ENCODE results near the gene PTCRA. TPM values are rescaled to one million over a fixed set of nuclear protein-coding genes. Genes with fewer than 3 reads are reported as not detected.
"Not testable (repeated sequence)": the region's sequence is repeated elsewhere in the genome, so short reads cannot be mapped to it uniquely, and the experiment has no call there.

Gene PTCRA, protein sequence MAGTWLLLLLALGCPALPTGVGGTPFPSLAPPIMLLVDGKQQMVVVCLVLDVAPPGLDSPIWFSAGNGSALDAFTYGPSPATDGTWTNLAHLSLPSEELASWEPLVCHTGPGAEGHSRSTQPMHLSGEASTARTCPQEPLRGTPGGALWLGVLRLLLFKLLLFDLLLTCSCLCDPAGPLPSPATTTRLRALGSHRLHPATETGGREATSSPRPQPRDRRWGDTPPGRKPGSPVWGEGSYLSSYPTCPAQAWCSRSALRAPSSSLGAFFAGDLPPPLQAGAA
- not detected for total RNA-seq

GRCh38 chr6:42915732-42916131, at the start of gene PTCRA:
Gene PTCRA, plus strand, starts transcription at chr6:42916053. Its CDS starts 17 bp downstream, at chr6:42916070.
- ATAC-seq: peak; percentile 44
- Mint-ChIP-seq H3K9me3 (ENCODE audit: insufficient read depth) (no peaks in the 10 kb centered on the region), H3K4me3 (no peak within 1 kb of the TSS), H3K4me1 (ENCODE audit: low read depth) (peaks cover 7% of the 10 kb centered on the region), H3K36me3 (ENCODE audit: low read depth) (no peaks in the 10 kb centered on the region), H3K27ac (no peak within 1 kb of the TSS), H3K27me3 (ENCODE audit: low read depth) (peaks cover 10% of the 10 kb centered on the region)
- CTCF ChIA-PET: interaction anchor here (1.3 kb wide), 1 partner anchor 14 kb away, joined by 3 read pairs; no protein-coding TSS in a partner anchor
- no peak for DNase-seq
- POLR2A ChIA-PET: no interaction called here

DNA sequence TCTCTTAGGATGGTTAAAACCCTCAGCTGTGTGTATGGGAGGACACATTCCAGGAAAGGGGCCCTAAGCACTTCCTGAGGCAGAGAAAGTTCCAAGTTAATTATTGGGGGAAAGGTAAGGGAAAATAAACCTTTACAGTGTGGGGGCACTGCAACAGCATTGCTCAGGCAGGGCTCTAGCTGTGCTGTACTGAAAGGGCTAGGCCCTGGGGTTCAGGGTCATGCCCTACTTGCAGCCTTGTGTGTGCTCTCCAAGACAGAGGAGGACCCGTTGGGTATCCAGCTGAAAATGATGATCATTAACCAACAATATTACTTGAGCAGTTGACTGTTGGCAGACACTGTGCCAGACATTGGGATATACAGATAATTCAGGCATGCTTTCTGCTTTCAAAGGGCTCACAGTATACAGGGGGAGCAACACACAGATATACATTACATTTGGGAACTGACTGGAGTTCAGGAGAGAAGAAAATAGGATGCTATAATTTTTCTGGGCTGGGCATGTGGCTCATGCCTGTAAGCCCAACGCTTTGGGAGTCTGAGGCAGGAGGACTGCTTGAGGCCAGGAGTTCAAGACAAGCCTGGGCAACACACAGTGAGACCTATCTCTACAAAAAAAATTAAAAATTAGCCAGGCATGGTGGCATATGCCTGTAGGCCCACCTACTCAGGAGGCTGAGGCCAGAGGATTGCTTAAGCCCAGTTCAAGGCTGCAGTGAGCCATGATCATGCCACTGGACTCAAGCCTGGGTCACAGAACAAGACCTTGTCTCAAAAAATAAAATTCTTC, 45.5 kb upstream of the PTCRA start:
- POLR2A ChIA-PET: no interaction called here
- DNase-seq (no peak), ATAC-seq (no peak)
- Mint-ChIP-seq H3K9me3 (ENCODE audit: insufficient read depth) (no peaks in the 10 kb centered on the region), H3K27me3 (ENCODE audit: low read depth) (no peaks in the 10 kb centered on the region), H3K4me1 (ENCODE audit: low read depth) (no peaks in the 10 kb centered on the region), H3K36me3 (ENCODE audit: low read depth) (peaks cover 14% of the 10 kb centered on the region), H3K27ac (peak overlapping the region; percentile 27), H3K4me3 (no peak overlapping the region)
- CTCF ChIA-PET: interaction anchor here (1.8 kb wide), 1 partner anchor 208 kb away, joined by 7 read pairs; no protein-coding TSS in a partner anchor

GRCh38 chr6:42871711-42872110, 44.1 kb upstream of the PTCRA start:
- ChIA-PET CTCF (no interaction called here), POLR2A (no interaction called here)
- H3K36me3 Mint-ChIP-seq (ENCODE audit: low read depth): peaks cover 10% of the 10 kb centered on the region
- no peak for ATAC-seq
- H3K9me3 Mint-ChIP-seq (ENCODE audit: insufficient read depth): no peaks in the 10 kb centered on the region
- no peaks in the 10 kb centered on the region for H3K4me1 Mint-ChIP-seq (ENCODE audit: low read depth)
- DNase-seq: no peak
- no peak overlapping the region for H3K4me3 Mint-ChIP-seq
- H3K27ac Mint-ChIP-seq: no peak overlapping the region
- H3K27me3 Mint-ChIP-seq (ENCODE audit: low read depth): no peaks in the 10 kb centered on the region

GRCh38 chr6:42873313-42873712, 42.5 kb upstream of the PTCRA start:
- no peaks in the 10 kb centered on the region for H3K9me3 Mint-ChIP-seq (ENCODE audit: insufficient read depth)
- H3K4me1 Mint-ChIP-seq (ENCODE audit: low read depth): peaks cover 2% of the 10 kb centered on the region
- H3K4me3 Mint-ChIP-seq: no peak overlapping the region
- no peak for DNase-seq
- H3K36me3 Mint-ChIP-seq (ENCODE audit: low read depth): no peaks in the 10 kb centered on the region
- ChIA-PET CTCF (interaction anchor here (1.0 to 1.3 kb wide), 2 partner anchors 27 to 212 kb away, joined by 3 read pairs; no protein-coding TSS in a partner anchor), POLR2A (no interaction called here)
- no peak for ATAC-seq
- no peak overlapping the region for H3K27ac Mint-ChIP-seq
- no peaks in the 10 kb centered on the region for H3K27me3 Mint-ChIP-seq (ENCODE audit: low read depth)

DNA sequence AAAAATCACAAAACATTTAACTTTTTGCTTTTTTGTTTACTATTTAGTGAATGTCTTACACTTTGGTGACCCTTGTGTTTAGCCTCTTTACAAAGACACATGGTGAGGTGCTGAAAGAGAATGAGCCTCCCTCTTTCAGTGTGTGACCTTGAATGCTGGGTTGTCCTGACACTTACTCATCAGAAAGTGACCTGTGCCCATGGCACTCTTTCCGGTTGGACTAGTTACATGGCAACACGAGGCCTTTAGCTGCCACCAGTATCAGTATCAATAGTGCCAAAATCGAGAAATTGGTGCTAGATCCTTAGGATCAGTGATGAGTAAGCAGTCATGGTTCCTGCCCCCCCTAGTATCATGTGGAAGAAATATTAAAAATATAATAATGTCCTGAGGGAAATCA, 38.2 kb upstream of the PTCRA start:
- Mint-ChIP-seq H3K4me1 (ENCODE audit: low read depth) (peaks cover 16% of the 10 kb centered on the region), H3K36me3 (ENCODE audit: low read depth) (peaks cover 8% of the 10 kb centered on the region), H3K9me3 (ENCODE audit: insufficient read depth) (no peaks in the 10 kb centered on the region), H3K27me3 (ENCODE audit: low read depth) (no peaks in the 10 kb centered on the region), H3K4me3 (peak overlapping the region; percentile 38), H3K27ac (peak overlapping the region; percentile 43)
- ATAC-seq: no peak
- CTCF ChIA-PET: interaction anchor here (0.6 to 6.5 kb wide), 15 partner anchors 14 to 529 kb away, joined by 3 to 69 read pairs (median 3); a partner anchor contains a TSS
- no peak for DNase-seq
- POLR2A ChIA-PET: interaction anchor here (0.8 to 2.3 kb wide), 2 partner anchors 95 to 151 kb away, joined by 3 to 14 read pairs; no protein-coding TSS in a partner anchor

DNA sequence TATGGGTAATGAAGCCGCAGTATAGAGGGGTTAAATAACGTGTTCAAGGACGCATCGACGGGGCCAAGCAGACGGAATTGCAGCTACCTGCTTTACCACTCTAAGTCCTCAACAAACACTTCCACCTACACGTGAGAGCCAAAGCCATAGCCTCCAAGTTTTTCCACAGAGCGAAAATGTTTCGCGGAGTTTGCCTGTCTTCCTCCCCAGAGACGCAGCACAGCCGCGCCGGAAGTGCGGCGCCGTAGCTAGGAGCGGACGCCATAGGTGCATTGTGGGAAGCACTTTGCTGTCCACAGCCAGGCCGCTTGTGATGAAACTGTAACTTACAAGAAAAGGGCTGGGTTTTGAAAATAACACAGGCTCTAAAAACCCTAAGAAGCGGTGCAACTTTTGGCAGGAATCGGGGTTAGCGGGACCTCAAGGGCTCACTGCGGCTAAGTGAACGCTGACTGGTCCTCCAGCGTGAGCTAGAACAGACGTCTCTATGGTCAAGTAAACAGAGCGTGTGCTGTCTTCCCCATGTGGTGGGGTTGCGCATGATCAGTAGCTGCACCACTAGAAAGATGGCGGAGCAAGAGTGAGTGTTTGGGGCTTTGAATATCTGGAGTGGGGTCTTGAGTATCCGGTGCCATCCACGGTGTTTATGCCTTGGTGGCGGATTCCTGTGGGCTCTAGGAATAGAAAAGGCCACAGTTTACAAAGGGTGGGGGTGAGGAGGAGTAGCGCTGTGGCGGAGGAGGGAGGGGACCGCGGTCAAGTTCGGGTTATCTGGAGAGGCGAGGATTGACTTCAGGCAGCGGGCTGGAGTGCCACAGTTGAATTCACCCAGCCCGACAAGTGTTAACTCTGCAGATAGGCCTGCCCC, 36.2 kb upstream of the PTCRA start, which contains the start of gene RPL7L1:
RPL7L1 (plus strand) TSS at position 245 of the 868 bp plus-strand sequence; CDS start at position 540, 295 bp downstream.
- DNase-seq (peak; percentile 90), ATAC-seq (peak; percentile 96)
- ChIA-PET POLR2A (interaction anchor here (0.8 to 3.8 kb wide), 16 partner anchors 11 to 427 kb away, joined by 3 to 48 read pairs (median 4); partner anchors contain the start of genes BICRAL, CNPY3, CUL7 and PEX6), CTCF (interaction anchor here (0.7 to 6.5 kb wide), 15 partner anchors 10 to 310 kb away, joined by 3 to 69 read pairs (median 4); partner anchors contain the start of gene TBCC)
- peaks cover 25% of the 10 kb centered on the region for H3K4me1 Mint-ChIP-seq (ENCODE audit: low read depth)
- H3K27me3 Mint-ChIP-seq (ENCODE audit: low read depth): no peaks in the 10 kb centered on the region
- no peaks in the 10 kb centered on the region for H3K9me3 Mint-ChIP-seq (ENCODE audit: insufficient read depth)
- peaks cover 27% of the 10 kb centered on the region for H3K36me3 Mint-ChIP-seq (ENCODE audit: low read depth)
- peak within 1 kb of the TSS; percentile 100 for H3K4me3 Mint-ChIP-seq
- peak within 1 kb of the TSS; percentile 100 for H3K27ac Mint-ChIP-seq

DNA sequence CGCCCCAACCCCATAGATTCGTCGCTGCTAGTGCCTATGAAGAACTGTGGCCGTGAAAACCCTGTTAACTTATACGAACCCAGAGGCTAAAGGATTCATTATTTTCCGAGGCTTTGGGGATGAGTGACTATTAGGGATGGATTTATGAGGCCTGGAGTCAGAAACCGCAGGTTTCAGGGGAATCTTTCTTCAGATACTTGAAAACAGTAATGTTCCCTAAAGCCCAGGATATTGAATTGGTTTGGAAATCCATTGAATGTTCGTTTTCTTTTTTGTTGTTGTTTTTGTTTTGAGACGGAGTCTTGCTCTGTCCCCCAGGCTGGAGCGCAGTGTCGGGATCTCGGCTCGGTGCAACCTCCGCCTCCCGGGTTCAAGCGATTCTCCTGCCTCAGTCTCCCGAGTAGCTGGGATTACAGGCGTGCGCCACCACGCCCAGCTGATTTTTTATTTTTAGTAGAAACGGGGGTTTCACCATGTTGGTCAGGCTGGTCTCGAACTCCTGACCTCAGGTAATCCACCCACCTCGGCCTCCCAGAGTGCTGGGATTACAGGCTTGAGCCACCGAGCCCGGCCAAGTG, 35.5 kb upstream of the PTCRA start:
- H3K27me3 Mint-ChIP-seq (ENCODE audit: low read depth); ATAC-seq; DNase-seq; H3K9me3 Mint-ChIP-seq (ENCODE audit: insufficient read depth): not testable (repeated sequence)
- peak overlapping the region; percentile 100 for H3K27ac Mint-ChIP-seq
- H3K4me3 Mint-ChIP-seq: peak overlapping the region; percentile 100
- CTCF ChIA-PET: interaction anchor here (0.7 to 6.5 kb wide), 12 partner anchors 9 to 310 kb away, joined by 3 to 69 read pairs (median 4); partner anchors contain the start of gene TBCC
- POLR2A ChIA-PET: interaction anchor here (0.8 to 3.8 kb wide), 11 partner anchors 10 to 427 kb away, joined by 3 to 48 read pairs (median 5); partner anchors contain the start of genes BICRAL, CNPY3, TBCC and UBR2
- peaks cover 32% of the 10 kb centered on the region for H3K36me3 Mint-ChIP-seq (ENCODE audit: low read depth)
- H3K4me1 Mint-ChIP-seq (ENCODE audit: low read depth): peaks cover 25% of the 10 kb centered on the region

GRCh38 chr6:42880871-42881270, 35.0 kb upstream of the PTCRA start:
- Mint-ChIP-seq H3K27ac (peak overlapping the region; percentile 100), H3K36me3 (ENCODE audit: low read depth) (peaks cover 36% of the 10 kb centered on the region), H3K4me1 (ENCODE audit: low read depth) (peaks cover 25% of the 10 kb centered on the region), H3K4me3 (peak overlapping the region; percentile 100)
- H3K9me3 Mint-ChIP-seq (ENCODE audit: insufficient read depth); H3K27me3 Mint-ChIP-seq (ENCODE audit: low read depth); ATAC-seq; DNase-seq: not testable (repeated sequence)
- ChIA-PET CTCF (interaction anchor here (0.7 to 6.5 kb wide), 5 partner anchors 11 to 219 kb away, joined by 3 to 69 read pairs (median 8); partner anchors contain the start of gene TBCC), POLR2A (interaction anchor here (2.2 to 3.8 kb wide), 3 partner anchors 10 to 134 kb away, joined by 20 to 48 read pairs (median 33); partner anchors contain the start of genes BICRAL and TBCC)

GRCh38 chr6:42885702-42886101, 30.2 kb upstream of the PTCRA start:
- Mint-ChIP-seq H3K27ac (no peak overlapping the region), H3K36me3 (ENCODE audit: low read depth) (peaks cover 61% of the 10 kb centered on the region), H3K9me3 (ENCODE audit: insufficient read depth) (no peaks in the 10 kb centered on the region), H3K27me3 (ENCODE audit: low read depth) (no peaks in the 10 kb centered on the region), H3K4me1 (ENCODE audit: low read depth) (peaks cover 29% of the 10 kb centered on the region), H3K4me3 (no peak overlapping the region)
- ChIA-PET POLR2A (interaction anchor here (0.9 kb wide), 1 partner anchor 139 kb away, joined by 4 read pairs; the partner anchor contains the start of gene TBCC), CTCF (interaction anchor here (1.0 kb wide), 1 partner anchor 15 kb away, joined by 3 read pairs; no protein-coding TSS in a partner anchor)
- DNase-seq: no peak
- no peak for ATAC-seq

DNA sequence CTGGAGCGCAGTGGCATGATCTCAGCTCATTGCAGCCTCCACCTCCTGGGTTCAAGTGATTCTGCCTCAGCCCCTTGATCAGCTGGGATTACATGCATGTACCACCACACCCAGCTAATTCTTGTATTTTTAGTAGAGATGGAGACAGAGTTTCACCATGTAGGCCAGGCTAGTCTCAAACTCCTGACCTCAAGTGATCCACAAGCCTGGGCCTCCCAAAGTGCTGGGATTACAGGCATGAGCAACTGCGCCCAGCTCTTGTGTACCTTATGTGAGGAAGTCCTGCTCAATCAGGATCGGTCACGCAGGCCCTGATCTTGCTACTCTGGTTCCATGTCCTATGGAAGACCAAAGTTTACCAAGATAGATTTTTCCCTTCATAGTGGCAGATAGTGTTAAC, 27.7 kb upstream of the PTCRA start:
- H3K4me1 Mint-ChIP-seq (ENCODE audit: low read depth): peaks cover 28% of the 10 kb centered on the region
- H3K36me3 Mint-ChIP-seq (ENCODE audit: low read depth): peaks cover 55% of the 10 kb centered on the region
- H3K4me3 Mint-ChIP-seq; DNase-seq; H3K27ac Mint-ChIP-seq; H3K27me3 Mint-ChIP-seq (ENCODE audit: low read depth); ATAC-seq; POLR2A ChIA-PET; H3K9me3 Mint-ChIP-seq (ENCODE audit: insufficient read depth); CTCF ChIA-PET: not testable (repeated sequence)
